ENCODE results near the gene SLC22A16.
"Not testable (repeated sequence)": the region's sequence is repeated elsewhere in the genome, so short reads cannot be mapped to it uniquely, and the experiment has no call there.

SLC22A16 gene

DNA sequence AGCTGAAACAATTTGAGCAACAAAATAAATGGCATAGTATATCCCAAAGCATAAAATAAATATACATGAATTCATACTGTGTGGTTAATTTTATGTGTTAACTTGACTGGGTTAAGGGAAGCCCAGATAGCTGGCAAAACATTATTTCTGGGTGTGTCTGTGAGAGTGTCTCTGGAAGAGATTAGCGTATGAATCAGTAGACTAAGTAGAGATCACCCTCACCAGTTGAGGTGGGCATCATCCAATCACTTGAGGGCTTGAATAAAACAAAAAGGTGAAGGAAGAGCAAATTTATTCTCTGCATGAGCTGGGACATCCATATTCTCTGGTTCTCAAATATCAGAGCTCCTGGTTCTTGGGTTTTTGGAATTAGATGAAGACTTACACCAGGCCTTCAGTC, 17.9 kb downstream of the SLC22A16 start:
- Histone ChIP-seq H3K9me3 (ENCODE audit: insufficient read depth, low read length) (no peaks in the 10 kb centered on the region), H3K27me3 (ENCODE audit: low read depth, low read length) (no peaks in the 10 kb centered on the region)

DNA sequence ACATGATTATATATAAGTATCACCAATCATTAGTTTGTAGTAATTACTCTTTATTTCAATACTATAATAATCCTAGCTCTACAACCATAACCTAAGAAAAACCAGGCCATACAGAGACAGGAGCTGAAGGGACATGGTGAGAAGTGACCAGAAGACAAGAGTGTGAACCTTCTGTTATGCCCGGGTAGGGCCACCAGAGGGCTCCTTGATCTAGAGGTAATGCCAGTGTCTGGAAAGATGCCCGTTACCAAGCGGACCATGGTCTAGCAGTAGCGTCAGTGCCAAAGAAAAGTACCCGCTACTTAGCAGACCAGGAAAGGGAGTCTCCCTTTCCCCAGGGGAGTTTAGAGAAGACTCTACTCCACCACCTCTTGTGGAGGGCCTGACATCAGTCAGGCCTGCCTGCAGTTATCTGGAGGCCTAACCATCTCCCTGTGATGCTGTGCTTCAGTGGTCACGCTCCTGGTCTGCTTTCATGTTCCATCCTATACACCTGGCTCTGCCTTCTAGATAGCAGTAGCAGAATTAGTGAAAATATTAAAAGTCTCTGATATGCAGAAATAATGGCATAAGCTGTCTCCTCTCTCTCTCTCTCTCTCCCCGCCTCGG, 18.7 kb downstream of the SLC22A16 start:
- H3K4me2 ChIP-seq (ENCODE audit: low read length): peak overlapping the region; percentile 37

More for the DNA sequence above, 17.9 kb downstream of the SLC22A16 start:
- Histone ChIP-seq H3K79me2 (ENCODE audit: low read length) (no peaks in the 10 kb centered on the region), H3K4me3 (ENCODE audit: low read length) (no peak overlapping the region), H2AFZ (ENCODE audit: low read depth, low read length) (no peak overlapping the region), H3K4me1 (ENCODE audit: low read length) (no peaks in the 10 kb centered on the region), H3K27ac (ENCODE audit: low read length) (no peak overlapping the region), H4K20me1 (ENCODE audit: insufficient read depth, low read length) (no peaks in the 10 kb centered on the region), H3K9ac (ENCODE audit: low read length) (no peak overlapping the region), H3K4me2 (ENCODE audit: low read length) (no peak overlapping the region), H3K36me3 (replicated peaks; ENCODE audit: low read depth, low read length) (no peaks in the 10 kb centered on the region)
- TF ChIP-seq, protein P1, sequence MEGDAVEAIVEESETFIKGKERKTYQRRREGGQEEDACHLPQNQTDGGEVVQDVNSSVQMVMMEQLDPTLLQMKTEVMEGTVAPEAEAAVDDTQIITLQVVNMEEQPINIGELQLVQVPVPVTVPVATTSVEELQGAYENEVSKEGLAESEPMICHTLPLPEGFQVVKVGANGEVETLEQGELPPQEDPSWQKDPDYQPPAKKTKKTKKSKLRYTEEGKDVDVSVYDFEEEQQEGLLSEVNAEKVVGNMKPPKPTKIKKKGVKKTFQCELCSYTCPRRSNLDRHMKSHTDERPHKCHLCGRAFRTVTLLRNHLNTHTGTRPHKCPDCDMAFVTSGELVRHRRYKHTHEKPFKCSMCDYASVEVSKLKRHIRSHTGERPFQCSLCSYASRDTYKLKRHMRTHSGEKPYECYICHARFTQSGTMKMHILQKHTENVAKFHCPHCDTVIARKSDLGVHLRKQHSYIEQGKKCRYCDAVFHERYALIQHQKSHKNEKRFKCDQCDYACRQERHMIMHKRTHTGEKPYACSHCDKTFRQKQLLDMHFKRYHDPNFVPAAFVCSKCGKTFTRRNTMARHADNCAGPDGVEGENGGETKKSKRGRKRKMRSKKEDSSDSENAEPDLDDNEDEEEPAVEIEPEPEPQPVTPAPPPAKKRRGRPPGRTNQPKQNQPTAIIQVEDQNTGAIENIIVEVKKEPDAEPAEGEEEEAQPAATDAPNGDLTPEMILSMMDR (IDR thresholded peaks at IDR 0.05; ENCODE audit: low read depth, low read length): no peak
- TF ChIP-seq EZH2phosphoT487 (IDR thresholded peaks at IDR 0.05; ENCODE audit: low read depth): no peak

DNA sequence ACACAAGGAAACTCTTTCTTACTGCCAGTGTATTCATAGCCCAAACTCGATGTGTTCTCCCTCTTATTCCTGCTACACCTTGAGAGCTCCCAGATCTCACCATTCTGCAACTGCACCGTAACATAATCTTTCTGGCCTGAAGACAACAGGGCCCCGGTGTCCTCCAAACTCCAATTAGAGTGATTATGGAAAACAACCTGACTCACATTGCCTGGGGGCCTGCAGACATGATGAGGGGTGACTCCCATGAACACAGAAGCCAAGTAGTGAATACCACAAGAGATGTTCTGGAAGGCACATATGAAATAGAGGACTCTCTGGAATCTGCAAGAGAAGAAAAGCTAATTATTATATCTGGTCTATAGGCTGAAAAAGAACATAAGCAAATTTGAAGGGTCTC, 19.7 kb downstream of the SLC22A16 start:
- no peaks in the 10 kb centered on the region for H3K79me2 ChIP-seq (ENCODE audit: low read length)

More for the DNA sequence above, 18.7 kb downstream of the SLC22A16 start:
- H3K27ac ChIP-seq (ENCODE audit: low read length); H3K79me2 ChIP-seq (ENCODE audit: low read length); H3K4me3 ChIP-seq (ENCODE audit: low read length); H2AFZ ChIP-seq (ENCODE audit: low read depth, low read length); H3K4me1 ChIP-seq (ENCODE audit: low read length); H3K9me3 ChIP-seq (ENCODE audit: insufficient read depth, low read length); H3K9ac ChIP-seq (ENCODE audit: low read length); H3K27me3 ChIP-seq (ENCODE audit: low read depth, low read length); H4K20me1 ChIP-seq (ENCODE audit: insufficient read depth, low read length); H3K36me3 ChIP-seq (replicated peaks; ENCODE audit: low read depth, low read length): not testable (repeated sequence)
- TF ChIP-seq, protein P1 (IDR thresholded peaks at IDR 0.05; ENCODE audit: low read depth, low read length): peak; percentile 47

DNA sequence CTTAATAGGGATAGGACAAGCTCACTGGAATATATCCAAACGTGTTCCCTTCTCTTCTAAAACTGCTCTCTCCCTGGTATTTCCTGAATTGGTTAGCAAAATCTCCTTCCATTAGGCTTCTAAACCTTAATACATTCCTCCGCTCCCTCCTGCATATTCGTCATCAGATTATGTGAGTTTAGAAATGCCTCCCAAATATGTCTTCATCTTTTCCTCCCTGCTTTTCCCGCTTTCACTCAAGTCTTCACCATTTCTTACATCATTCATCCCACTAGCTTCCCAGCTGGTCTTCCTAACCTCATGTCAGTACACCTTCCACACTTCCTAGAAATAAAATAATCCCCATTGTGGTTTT, 26.9 kb downstream of the SLC22A16 start:
- H3K27me3 ChIP-seq (ENCODE audit: low read depth, low read length): no peaks in the 10 kb centered on the region
- H3K9me3 ChIP-seq (ENCODE audit: insufficient read depth, low read length): no peaks in the 10 kb centered on the region
- no peak overlapping the region for H2AFZ ChIP-seq (ENCODE audit: low read depth, low read length)
- H3K4me2 ChIP-seq (ENCODE audit: low read length): no peak overlapping the region
- H3K79me2 ChIP-seq (ENCODE audit: low read length): no peaks in the 10 kb centered on the region
- no peaks in the 10 kb centered on the region for H4K20me1 ChIP-seq (ENCODE audit: insufficient read depth, low read length)
- H3K27ac ChIP-seq (ENCODE audit: low read length): no peak overlapping the region
- H3K9ac ChIP-seq (ENCODE audit: low read length): no peak overlapping the region
- no peak overlapping the region for H3K4me3 ChIP-seq (ENCODE audit: low read length)
- no peak for TF ChIP-seq EZH2phosphoT487 (IDR thresholded peaks at IDR 0.05; ENCODE audit: low read depth)
- TF ChIP-seq, protein P1 (IDR thresholded peaks at IDR 0.05; ENCODE audit: low read depth, low read length): no peak
- H3K36me3 ChIP-seq (replicated peaks; ENCODE audit: low read depth, low read length): no peaks in the 10 kb centered on the region
- H3K4me1 ChIP-seq (ENCODE audit: low read length): no peaks in the 10 kb centered on the region

More for the DNA sequence above, 19.7 kb downstream of the SLC22A16 start:
- Histone ChIP-seq H3K4me1 (ENCODE audit: low read length) (no peaks in the 10 kb centered on the region), H3K27me3 (ENCODE audit: low read depth, low read length) (no peaks in the 10 kb centered on the region), H4K20me1 (ENCODE audit: insufficient read depth, low read length) (no peaks in the 10 kb centered on the region), H3K9ac (ENCODE audit: low read length) (no peak overlapping the region), H3K27ac (ENCODE audit: low read length) (no peak overlapping the region), H3K4me2 (ENCODE audit: low read length) (no peak overlapping the region), H2AFZ (ENCODE audit: low read depth, low read length) (no peak overlapping the region), H3K36me3 (replicated peaks; ENCODE audit: low read depth, low read length) (no peaks in the 10 kb centered on the region), H3K4me3 (ENCODE audit: low read length) (no peak overlapping the region), H3K9me3 (ENCODE audit: insufficient read depth, low read length) (no peaks in the 10 kb centered on the region)
- no peak for TF ChIP-seq EZH2phosphoT487 (IDR thresholded peaks at IDR 0.05; ENCODE audit: low read depth)
- TF ChIP-seq, protein P1 (IDR thresholded peaks at IDR 0.05; ENCODE audit: low read depth, low read length): no peak

All from OCI-LY3 (cell line).